Neural cell (in vitro differentiated cells): Measurements from ENCODE around the gene ALPI. TPM values are rescaled to one million over a fixed set of nuclear protein-coding genes. Genes with fewer than 3 reads are reported as not detected.

Experiments
- H2AFZ ChIP-seq: fragments of 200-600, 300-800 bp; sonication (generic), shearing (Covaris generic); 2 replicates; pipeline ENCODE4 v1.6.0; 2014; ENCODE audit warnings: low read depth, mild to moderate bottlenecking, antibody characterized with exemption, low read length, moderate library complexity
- H3F3A ChIP-seq: fragments of 200-600 bp; shearing (Covaris generic); 2 replicates; pipeline ENCODE4 v1.6.1; 2016; ENCODE audit warnings: mild to moderate bottlenecking, moderate library complexity, mixed read lengths, antibody characterized with exemption, low read length; ENCODE audit not compliant: insufficient read depth, poor library complexity, severe bottlenecking
- H3K27ac ChIP-seq: fragments of 200-600, 300-800 bp; sonication (generic), shearing (Covaris generic); 2 replicates; pipeline ENCODE4 v1.5.1; 2014; ENCODE audit warnings: mild to moderate bottlenecking, low read length, moderate library complexity
- H3K27me3 ChIP-seq: fragments of 300-800, 200-600 bp; sonication (generic), shearing (Covaris generic); 2 replicates; pipeline ENCODE4 v1.6.0; 2014; ENCODE audit warnings: mild to moderate bottlenecking, low read depth, low read length, moderate library complexity; ENCODE audit not compliant: insufficient read depth
- H3K36me3 ChIP-seq: fragments of 300-800, 200-600 bp; sonication (generic), shearing (Covaris generic); 2 replicates; pipeline ENCODE4 v1.5.1; 2014; ENCODE audit warnings: mild to moderate bottlenecking, antibody characterized with exemption, low read length, moderate library complexity; ENCODE audit not compliant: insufficient read depth
- H3K4me2 ChIP-seq: fragments of 300-800, 200-600 bp; sonication (generic), shearing (Covaris generic); 2 replicates; pipeline ENCODE4 v1.6.0; 2014; ENCODE audit warnings: mild to moderate bottlenecking, low read length
- H3K4me3 ChIP-seq: fragments of 300-800, 200-600 bp; sonication (generic), shearing (Covaris generic); 2 replicates; pipeline ENCODE4 v1.5.1; 2014; ENCODE audit warnings: mild to moderate bottlenecking, low read length, moderate library complexity
- H3K79me2 ChIP-seq: fragments of 200-600 bp; shearing (Covaris generic); replicated peaks from 2 replicates; pipeline ENCODE4 v1.6.0; 2014; ENCODE audit warnings: mild to moderate bottlenecking, low read length, moderate library complexity; ENCODE audit not compliant: insufficient read depth
- H3K9ac ChIP-seq: fragments of 300-800, 200-600 bp; sonication (generic), shearing (Covaris generic); 2 replicates; pipeline ENCODE4 v1.6.1; 2016; ENCODE audit warnings: mild to moderate bottlenecking, low read length, mixed read lengths
- H3K9me2 ChIP-seq: fragments of 200-600 bp; shearing (Covaris generic); 2 replicates; pipeline ENCODE4 v1.6.1; 2016; ENCODE audit warnings: mild to moderate bottlenecking, low read length, mixed read lengths; ENCODE audit not compliant: insufficient read depth
- H3K9me3 ChIP-seq: fragments of 200-600, 300-800 bp; sonication (generic), shearing (Covaris generic); 2 replicates; pipeline ENCODE4 v1.6.1; 2016; ENCODE audit warnings: mild to moderate bottlenecking, mixed run types, low read length, moderate library complexity, mixed read lengths
- H4K20me1 ChIP-seq: fragments of 200-600 bp; shearing (Covaris generic); 2 replicates; pipeline ENCODE4 v1.6.1; 2016; ENCODE audit warnings: mild to moderate bottlenecking, mixed run types; ENCODE audit not compliant: insufficient read depth
- CTCF ChIP-seq: fragments of 450-650 bp; IDR thresholded peaks from 2 replicates; pipeline ENCODE4 v1.5.1; 2014; ENCODE audit warnings: antibody characterized with exemption, mild to moderate bottlenecking, moderate library complexity; ENCODE audit not compliant: poor library complexity, severe bottlenecking
- EP300 ChIP-seq: fragments of 450-650 bp; conservative IDR thresholded peaks from 2 replicates; pipeline ENCODE4 v1.6.1; 2014; ENCODE audit warnings: antibody characterized with exemption, mild to moderate bottlenecking, moderate library complexity; ENCODE audit not compliant: poor library complexity, severe bottlenecking
- EZH2 ChIP-seq: fragments of 200-600, 300-800 bp; shearing (Covaris generic), sonication (generic); IDR thresholded peaks from 2 replicates; pipeline ENCODE4 v1.6.1; 2014; ENCODE audit warnings: antibody characterized with exemption, low read length, borderline replicate concordance, mild to moderate bottlenecking; ENCODE audit not compliant: insufficient read depth, poor library complexity, severe bottlenecking
- MXI1 ChIP-seq: fragments of 450-650 bp; conservative IDR thresholded peaks from 2 replicates; pipeline ENCODE4 v1.6.1; 2014; ENCODE audit warnings: antibody characterized with exemption, mild to moderate bottlenecking; ENCODE audit not compliant: poor library complexity, severe bottlenecking
- POLR2AphosphoS5 ChIP-seq: IDR thresholded peaks from 2 replicates; pipeline ENCODE4 v1.6.1; 2012
- RAD21 ChIP-seq: fragments of 450-650 bp; conservative IDR thresholded peaks from 2 replicates; pipeline ENCODE4 v1.6.1; 2014; ENCODE audit warnings: antibody characterized with exemption, mild to moderate bottlenecking, moderate library complexity
- REST ChIP-seq: IDR thresholded peaks from 2 replicates; pipeline ENCODE4 v1.6.1; 2012; ENCODE audit warnings: borderline replicate concordance
- SMC3 ChIP-seq: fragments of 450-650 bp; conservative IDR thresholded peaks from 2 replicates; pipeline ENCODE4 v1.6.1; 2014; ENCODE audit warnings: antibody characterized with exemption, mild to moderate bottlenecking, moderate library complexity; ENCODE audit not compliant: poor library complexity
- TAF1 ChIP-seq: IDR thresholded peaks from 2 replicates; pipeline ENCODE4 v1.6.1; 2012; ENCODE audit warnings: low read depth
- polyA plus RNA-seq: library from polyadenylated mRNA; depleted of rRNA; stranded (reverse); fragments of >200 nt; gene quantifications from 2 replicates; pipeline ENCODE4 v1.2.3, GENCODE V29; 2014

The ALPI gene
- polyA plus RNA-seq, 1 donor from 2014 or later = not detected

- Histone ChIP-seq H3K27ac (no peak overlapping the region), H3K9me3 (no peaks in the 10 kb centered on the region), H3K9ac (no peak overlapping the region), H3K27me3 (no peaks in the 10 kb centered on the region), H4K20me1 (no peaks in the 10 kb centered on the region), H3K36me3 (no peaks in the 10 kb centered on the region), H2AFZ (no peak overlapping the region), H3K4me2 (no peak overlapping the region), H3F3A (no peaks in the 10 kb centered on the region), H3K79me2 (no peaks in the 10 kb centered on the region), H3K4me3 (no peak overlapping the region), H3K9me2 (no peaks in the 10 kb centered on the region)
- TF ChIP-seq TAF1 (no peak), CTCF (no peak), EP300 (no peak), MXI1 (no peak), RAD21 (no peak), REST (no peak), POLR2AphosphoS5 (no peak), EZH2 (no peak), SMC3 (no peak)
These were observed 17.5 kb downstream of the ALPI start for GRCh38 chr2:232473467-232473890.

- TF ChIP-seq EZH2 (no peak), MXI1 (no peak), TAF1 (no peak), EP300 (no peak), POLR2AphosphoS5 (no peak), CTCF (no peak), SMC3 (no peak), REST (no peak), RAD21 (no peak)
- no peaks in the 10 kb centered on the region for H3K9me3 ChIP-seq
- no peaks in the 10 kb centered on the region for H3K27me3 ChIP-seq
- no peak overlapping the region for H3K4me2 ChIP-seq
- no peak overlapping the region for H3K27ac ChIP-seq
- H3F3A ChIP-seq = no peaks in the 10 kb centered on the region
- H3K9me2 ChIP-seq = no peaks in the 10 kb centered on the region
- no peaks in the 10 kb centered on the region for H3K36me3 ChIP-seq
- no peak overlapping the region for H3K9ac ChIP-seq
- H3K79me2 ChIP-seq = no peaks in the 10 kb centered on the region
- H3K4me3 ChIP-seq = no peak overlapping the region
- H4K20me1 ChIP-seq = no peaks in the 10 kb centered on the region
- H2AFZ ChIP-seq = no peak overlapping the region
These were observed 20.1 kb downstream of the ALPI start for GRCh38 chr2:232476045-232476444.
